HG02840 (cell line): ENCODE results near the gene CCL2.

Source experiments
- ATAC-seq: cut with Tn5 transposase; IDR thresholded peaks from one replicate; pipeline ENCODE4 v1.9.1; 2021; ENCODE audit warnings: mild to moderate bottlenecking, moderate library complexity, moderate number of reproducible peaks; ENCODE audit not compliant: unreplicated experiment, low FRiP score

Gene CCL2

GRCh38 chr17:34237458-34237857 lies 17.6 kb upstream of the CCL2 start:
- ATAC-seq, result no peak

GRCh38 chr17:34241062-34241461 lies 14.0 kb upstream of the CCL2 start:
- ATAC-seq, result no peak

- ATAC-seq, result no peak
These were observed 12.3 kb upstream of the CCL2 start for GRCh38 chr17:34242587-34243363.

- no peak for ATAC-seq
These were observed 11.4 kb upstream of the CCL2 start for GRCh38 chr17:34243364-34244320.

GRCh38 chr17:34245351-34245905 lies 9.7 kb upstream of the CCL2 start:
- no peak for ATAC-seq

- ATAC-seq, result no peak
These were observed 8.6 kb upstream of the CCL2 start for GRCh38 chr17:34246446-34246845.

- no peak for ATAC-seq
These were observed 8.2 kb upstream of the CCL2 start for GRCh38 chr17:34246881-34247280.

GRCh38 chr17:34248511-34249024 lies 6.5 kb upstream of the CCL2 start:
- ATAC-seq, result no peak

- no peak for ATAC-seq
These were observed 6.0 kb upstream of the CCL2 start for GRCh38 chr17:34249061-34249460.

GRCh38 chr17:34249478-34249877 lies 5.6 kb upstream of the CCL2 start:
- no peak for ATAC-seq

GRCh38 chr17:34251186-34251585 lies 3.9 kb upstream of the CCL2 start:
- no peak for ATAC-seq

GRCh38 chr17:34252095-34252443 lies 3.0 kb upstream of the CCL2 start:
- no peak for ATAC-seq

- no peak for ATAC-seq
These were observed 2.5 kb upstream of the CCL2 start for GRCh38 chr17:34252444-34253138.

GRCh38 chr17:34253139-34253525 lies 2.0 kb upstream of the CCL2 start:
- no peak for ATAC-seq

- ATAC-seq, result no peak
These were observed 939 bp upstream of the CCL2 start for GRCh38 chr17:34254146-34254545.

GRCh38 chr17:34255381-34255732 lies 272 bp downstream of the CCL2 start:
- no peak for ATAC-seq

- ATAC-seq, result no peak
These were observed 756 bp downstream of the CCL2 start for GRCh38 chr17:34255841-34256240.

- ATAC-seq, result no peak
These were observed 2.4 kb downstream of the CCL2 start for GRCh38 chr17:34257299-34257985.

- no peak for ATAC-seq
These were observed 2.9 kb downstream of the CCL2 start for GRCh38 chr17:34257986-34258326.

GRCh38 chr17:34259146-34259545 lies 4.1 kb downstream of the CCL2 start:
- ATAC-seq, result no peak
